CD4-positive, alpha-beta T cell treated with Interleukin-6 for 4 hours (primary cell): ENCODE measurements around the gene ENPP7.
A peak's percentile ranks its signal among the peaks of the same experiment; 100 is the strongest.

Experiments used
- DNase-seq: peaks from one replicate; pipeline ENCODE4 v3.0.0-alpha.2; 2020; ENCODE audit warnings: mixed read lengths

The ENPP7 gene

GRCh38 chr17:79779084-79779529 lies 48.4 kb downstream of the ENPP7 start:
- no peak for DNase-seq

DNA sequence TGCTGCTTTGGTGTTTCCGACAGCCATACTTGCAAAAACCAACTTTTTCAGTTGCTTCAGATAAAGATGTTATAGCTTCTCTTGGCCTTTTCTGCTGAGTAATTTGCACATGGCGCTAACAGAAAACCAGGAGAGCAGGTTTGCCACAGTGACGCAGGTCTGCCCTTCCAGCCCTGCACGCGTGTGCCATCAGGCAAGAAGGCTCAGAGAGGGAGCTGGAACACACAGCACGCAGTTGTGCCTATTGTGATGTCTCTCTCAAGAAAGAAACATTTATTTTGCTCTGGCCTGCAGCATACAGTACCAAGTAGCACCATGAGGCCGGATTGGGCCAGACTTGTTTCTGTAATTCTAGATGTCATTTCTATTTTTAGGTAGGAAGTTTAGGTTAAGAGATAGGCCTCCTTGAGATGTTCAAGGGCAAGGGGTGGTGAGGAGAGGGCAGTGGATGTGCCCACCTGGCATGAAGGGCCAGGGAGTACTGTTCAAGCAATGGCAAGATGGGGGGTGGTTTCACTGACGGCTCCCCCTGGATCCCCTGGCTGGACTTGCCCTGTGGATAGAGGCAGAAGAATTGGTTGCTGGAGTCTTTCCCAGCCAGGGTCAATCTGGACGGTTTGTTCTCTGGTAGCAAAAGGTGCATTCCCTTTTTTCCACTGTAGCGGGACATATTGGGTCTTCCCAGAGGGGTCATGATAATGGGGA lies 49.1 kb downstream of the ENPP7 start:
- DNase-seq, result no peak

DNA sequence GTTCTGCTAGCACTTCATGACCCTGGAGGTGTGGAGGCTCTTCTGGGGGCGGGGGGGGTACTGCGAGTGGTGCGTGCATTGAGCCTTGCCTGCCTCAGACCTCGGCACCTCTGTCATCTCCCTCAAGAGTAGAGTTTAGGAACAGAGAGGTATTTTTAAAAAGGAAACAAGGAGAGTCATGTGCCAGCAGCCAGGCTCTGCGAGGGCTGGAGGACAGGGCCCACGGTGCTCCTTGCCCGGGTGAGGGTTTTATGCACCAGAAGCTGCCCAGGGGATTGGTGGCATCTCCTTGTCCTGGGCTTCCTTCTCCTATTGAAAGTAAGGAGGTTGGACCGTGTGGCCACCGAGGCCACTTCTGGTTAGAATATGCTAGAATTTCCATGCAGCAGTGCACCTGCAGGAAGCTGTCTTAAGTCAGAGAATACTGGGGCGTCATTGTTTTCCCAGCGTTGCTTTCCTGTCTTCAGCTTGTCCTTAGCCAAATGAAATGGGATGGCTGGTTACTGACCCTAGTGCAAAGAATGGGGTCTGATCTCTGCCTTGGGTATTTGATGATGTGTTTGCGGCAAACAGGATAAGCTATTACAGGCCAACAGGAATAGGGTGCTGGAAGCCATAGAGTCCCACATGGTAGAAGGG lies 50.4 kb downstream of the ENPP7 start:
- DNase-seq, result no peak

DNA sequence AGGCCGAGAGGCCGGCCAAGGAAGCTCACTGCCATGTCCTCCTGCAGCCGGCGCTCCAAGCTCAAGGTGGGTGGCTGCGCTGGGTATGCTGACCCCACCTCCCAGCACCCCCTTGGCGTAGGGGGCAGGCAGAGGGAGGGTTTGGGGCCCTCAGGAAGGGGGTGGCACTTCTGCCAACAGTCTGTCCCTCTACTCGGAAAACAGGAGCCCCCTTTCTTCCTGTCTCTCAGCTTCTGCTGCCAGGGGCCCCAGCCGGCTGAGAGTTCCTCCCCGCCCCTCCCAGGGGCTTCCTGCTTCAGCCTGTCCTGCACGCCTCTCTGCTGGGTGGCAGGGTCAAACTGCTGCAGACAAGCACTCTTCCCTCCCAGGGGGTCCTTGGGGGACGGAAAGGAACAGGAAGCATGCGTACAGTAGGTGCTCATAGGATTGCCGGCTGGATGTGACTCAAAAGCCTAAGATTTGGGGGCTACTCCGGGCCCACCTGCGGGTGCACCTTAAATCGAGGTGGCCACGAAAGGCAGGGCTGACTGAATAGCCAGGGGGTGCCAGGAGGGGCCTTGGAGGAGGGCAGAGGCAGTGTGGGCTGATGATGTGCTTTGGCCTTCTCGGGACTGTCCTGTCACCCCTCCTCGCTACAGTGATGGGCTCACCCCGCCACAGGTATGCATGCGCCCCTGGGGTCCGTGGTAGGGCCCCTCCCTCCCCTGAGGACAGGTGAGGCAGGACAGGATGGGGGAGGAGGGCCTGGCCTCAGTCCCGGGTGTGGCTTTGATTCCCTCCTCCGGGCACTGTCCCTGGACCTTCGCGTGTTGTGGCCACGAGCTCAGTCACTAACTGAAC lies 51.2 kb downstream of the ENPP7 start:
- no peak for DNase-seq

- no peak for DNase-seq
Measured at GRCh38 chr17:79783891-79784290, 53.1 kb downstream of the ENPP7 start.

- DNase-seq, result no peak
Measured at GRCh38 chr17:79784353-79785016, 53.7 kb downstream of the ENPP7 start.

DNA sequence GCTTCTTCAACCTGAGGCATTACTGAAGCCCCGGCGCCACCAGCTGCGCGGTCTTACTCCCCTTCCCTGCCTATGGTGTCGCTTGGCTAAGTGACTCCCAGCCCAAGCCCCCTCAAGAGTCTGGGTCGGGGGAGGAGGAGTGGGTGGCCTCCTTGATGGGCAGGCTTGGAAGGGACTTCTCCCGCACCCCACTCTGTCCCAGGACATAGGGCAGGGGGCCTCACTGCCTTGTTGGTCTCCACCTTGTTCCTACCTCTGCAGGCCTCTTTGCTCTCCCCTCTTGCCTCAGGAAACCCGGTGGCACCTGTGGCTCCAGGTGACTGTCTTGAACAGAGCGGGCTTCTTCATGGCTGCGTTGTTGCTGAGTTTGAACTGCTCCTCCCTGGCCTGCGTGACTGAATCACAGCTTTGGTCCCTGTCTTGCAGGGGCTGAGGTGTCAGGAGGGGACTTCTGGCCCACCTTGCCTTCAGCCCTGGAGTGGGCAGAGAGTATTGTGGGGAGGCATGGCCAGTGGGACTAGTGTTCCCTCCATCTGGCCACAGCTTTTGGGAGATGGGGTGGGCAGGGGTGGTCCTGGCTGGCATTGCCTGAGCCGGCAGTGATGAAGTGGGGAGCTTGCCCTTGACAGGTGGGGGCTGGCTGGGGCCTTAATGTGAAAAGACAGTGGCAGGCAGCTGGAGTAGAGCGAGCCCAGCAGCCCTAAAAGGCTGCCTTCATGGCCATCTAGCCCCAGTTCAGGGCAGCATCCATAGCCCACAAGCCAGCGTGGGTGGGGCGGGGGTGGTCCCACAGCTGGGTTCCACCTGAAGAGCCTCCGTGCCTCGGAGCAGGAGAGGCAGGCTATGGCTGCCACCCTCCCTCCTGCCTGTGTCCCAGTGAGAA lies 54.5 kb downstream of the ENPP7 start:
- no peak for DNase-seq

GRCh38 chr17:79785900-79786810 lies 55.4 kb downstream of the ENPP7 start:
- no peak for DNase-seq

DNA sequence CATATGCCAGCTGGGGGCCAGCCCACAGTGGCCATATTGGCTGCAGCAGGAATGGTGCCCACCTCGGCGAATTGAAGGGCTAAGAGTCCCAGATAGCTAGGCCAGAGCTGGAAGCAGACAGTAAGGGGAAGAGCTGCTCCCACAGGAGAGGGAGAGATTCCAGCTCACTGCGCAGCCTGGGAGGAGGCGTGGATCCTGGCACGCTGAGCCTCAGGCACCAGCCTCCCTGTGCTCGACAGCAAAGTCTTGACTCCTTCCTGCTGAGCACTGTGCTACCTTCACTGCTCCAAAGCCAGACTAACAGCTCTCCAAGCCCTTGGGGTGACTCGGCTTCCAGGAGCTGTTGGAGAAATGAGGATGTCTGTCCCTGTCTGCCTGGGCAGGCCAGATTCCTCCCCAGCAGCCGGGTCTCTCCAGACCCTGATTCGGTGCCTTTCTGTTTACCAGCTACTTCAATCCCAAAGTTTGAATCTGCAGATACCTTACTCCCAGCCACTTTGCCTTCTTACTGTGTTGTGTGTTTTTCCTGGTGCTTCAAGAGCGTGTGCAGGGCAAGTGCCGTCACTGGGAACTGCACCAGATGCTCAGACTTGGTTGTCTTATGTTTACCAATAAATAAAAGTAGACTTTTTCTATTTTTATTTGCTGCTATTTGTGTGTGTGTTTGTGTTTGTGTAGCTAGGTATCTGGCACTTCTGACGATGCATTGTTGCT lies 56.3 kb downstream of the ENPP7 start:
- DNase-seq, result no peak

DNA sequence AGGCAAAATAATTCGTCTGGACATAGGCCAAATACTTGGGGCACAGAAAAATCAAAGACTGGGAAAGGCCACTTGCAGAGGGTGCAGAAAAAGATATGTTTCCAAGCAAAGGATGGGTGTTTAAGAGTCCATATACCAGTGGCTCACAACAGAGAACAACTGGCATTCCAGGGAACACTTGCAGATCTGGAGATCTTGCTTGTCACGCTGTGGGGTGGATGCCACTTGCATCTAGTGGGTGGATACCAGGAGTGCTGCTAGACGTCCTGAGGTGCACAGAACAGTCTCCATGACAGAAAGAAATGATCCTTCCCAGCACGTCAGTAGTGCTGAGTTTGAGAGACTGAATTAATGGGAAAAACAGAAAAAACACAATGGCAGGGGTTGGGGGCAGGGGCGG lies 57.7 kb downstream of the ENPP7 start:
- no peak for DNase-seq

DNA sequence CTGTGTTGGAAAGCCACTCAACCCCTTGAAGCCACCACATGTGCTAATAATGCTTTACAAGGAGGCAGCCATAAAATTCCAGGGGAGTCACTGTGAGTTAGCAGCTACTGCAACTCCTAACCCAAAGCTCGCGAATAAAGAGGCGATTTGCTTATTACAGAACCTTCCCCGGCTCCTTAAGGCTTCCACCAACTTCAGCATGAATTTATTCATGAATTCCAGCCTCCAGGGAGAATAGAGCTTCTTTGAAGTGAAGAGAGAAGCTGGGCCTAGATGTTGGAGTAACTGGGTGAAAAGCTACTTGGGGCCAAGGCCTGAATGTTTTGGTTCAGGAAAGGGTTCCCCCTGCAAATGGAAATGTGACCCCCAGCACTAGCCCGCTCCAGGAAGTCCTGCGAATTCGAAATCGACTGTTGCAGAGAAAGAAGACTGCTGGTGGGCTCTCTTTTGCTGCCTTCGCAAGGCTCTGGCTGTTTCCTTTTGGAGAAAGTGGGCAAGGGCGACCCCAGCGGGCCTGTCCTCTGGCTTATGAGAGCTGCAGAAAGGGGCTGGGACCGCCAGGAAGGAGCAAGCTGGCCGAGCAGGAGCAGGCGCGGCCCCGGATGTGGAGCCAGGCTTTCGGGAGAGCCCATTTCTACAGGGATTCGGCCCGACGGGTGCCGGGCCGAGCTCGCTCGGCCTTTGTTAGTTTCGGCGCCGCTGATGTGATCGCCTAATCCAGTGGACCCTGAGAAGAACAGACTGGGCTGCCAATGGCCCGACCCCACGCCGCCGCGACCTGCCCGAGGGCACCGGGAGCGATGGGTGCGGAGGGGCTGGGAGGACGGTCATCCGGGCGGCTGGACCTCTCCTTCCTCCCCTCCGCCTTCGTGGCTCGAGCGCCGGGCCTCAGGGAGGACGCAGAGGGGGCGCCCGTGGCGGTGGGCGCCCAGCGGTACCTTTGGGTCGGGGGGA lies 58.5 kb downstream of the ENPP7 start:
- no peak for DNase-seq

GRCh38 chr17:79789943-79790804 lies 59.4 kb downstream of the ENPP7 start:
- DNase-seq, result peak; percentile 46

- DNase-seq, result no peak
Measured at GRCh38 chr17:79790805-79791734, 60.3 kb downstream of the ENPP7 start.

DNA sequence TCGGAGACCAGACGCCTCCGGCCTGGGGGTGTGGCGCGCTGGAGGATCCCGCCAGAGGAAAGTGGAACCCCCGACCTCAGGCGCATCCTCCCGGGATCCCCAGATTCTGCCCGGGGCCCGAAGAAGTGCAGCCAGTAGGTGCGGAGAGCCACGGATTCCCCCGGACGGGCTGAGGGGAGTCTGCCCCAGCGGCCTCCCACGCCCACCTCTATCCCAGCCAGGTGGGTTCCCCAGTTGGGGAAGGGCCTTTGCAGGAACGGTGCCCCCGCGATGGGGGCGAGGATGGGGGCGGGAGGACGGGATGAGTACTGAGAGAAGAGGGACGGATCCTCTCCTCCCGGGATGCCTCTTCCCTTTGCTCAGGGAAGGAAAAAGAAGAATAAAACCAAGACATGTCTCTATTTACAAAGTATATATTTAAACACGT lies 61.0 kb downstream of the ENPP7 start:
- no peak for DNase-seq
